ENCODE data around the gene ADAMTS1. TPM values are rescaled to one million over a fixed set of nuclear protein-coding genes. Genes with fewer than 3 reads are reported as not detected.

Gene ADAMTS1
- total RNA-seq, 1 experiment from 2014 or later, result 0.26 TPM

DNA sequence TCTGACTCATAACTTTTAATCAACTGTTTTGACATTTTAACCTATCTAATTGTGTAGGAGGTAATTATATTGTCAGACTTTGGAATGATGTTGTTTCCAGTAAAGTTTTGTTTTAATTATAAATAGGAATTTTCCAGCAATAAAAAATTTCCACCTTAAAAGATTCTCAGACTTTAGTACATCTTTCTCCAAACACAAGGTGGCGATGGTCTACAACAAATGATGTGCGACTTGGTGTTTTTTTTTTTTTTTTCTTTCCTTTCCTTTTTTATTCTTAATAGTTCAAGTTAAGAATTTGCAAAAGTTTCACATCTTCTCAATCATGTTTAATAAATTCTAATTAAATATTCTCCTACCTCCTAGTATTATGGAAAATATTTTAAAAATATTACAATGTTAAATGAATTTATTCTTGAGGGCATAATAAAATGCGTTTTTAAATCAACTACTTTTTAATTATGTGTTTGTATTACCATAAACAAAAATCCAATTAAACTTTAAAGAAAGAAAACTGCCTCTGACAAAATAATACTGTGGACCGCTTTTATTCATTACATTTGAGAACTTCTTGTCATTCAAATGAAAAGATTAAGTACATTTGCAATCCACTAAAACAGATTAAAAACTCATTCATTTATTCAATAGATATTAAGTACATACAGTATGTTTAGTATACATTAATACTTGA is 4.4 kb upstream of the ADAMTS1 start:
- Histone ChIP-seq H4K20me1 (ENCODE audit: insufficient read depth) (no peaks in the 10 kb centered on the region), H3K9me2 (ENCODE audit: insufficient read depth) (no peaks in the 10 kb centered on the region), H3F3A (ENCODE audit: insufficient read depth, low read depth) (no peaks in the 10 kb centered on the region), H2AFZ (no peak overlapping the region), H3K27ac (no peak overlapping the region), H3K4me2 (no peak overlapping the region), H3K9me3 (ENCODE audit: insufficient read depth, low read depth) (no peaks in the 10 kb centered on the region), H3K4me1 (replicated peaks; ENCODE audit: insufficient read depth) (no peaks in the 10 kb centered on the region), H3K36me3 (ENCODE audit: low read depth) (no peaks in the 10 kb centered on the region), H3K27me3 (ENCODE audit: insufficient read depth, low read depth) (0 out of 2 replicates have a peak, but pooled peaks cover 1% of the 10 kb centered on the region), H3K4me3 (no peak overlapping the region), H3K79me2 (ENCODE audit: low read depth) (no peaks in the 10 kb centered on the region)
- no peak for DNase-seq
- ChIA-PET POLR2A (ENCODE audit: unreplicated experiment) (no interaction called here), CTCF (no interaction called here)
- TF ChIP-seq EZH2 (IDR thresholded peaks at IDR 0.05; ENCODE audit: low read depth), result no peak
- TF ChIP-seq, protein P1, sequence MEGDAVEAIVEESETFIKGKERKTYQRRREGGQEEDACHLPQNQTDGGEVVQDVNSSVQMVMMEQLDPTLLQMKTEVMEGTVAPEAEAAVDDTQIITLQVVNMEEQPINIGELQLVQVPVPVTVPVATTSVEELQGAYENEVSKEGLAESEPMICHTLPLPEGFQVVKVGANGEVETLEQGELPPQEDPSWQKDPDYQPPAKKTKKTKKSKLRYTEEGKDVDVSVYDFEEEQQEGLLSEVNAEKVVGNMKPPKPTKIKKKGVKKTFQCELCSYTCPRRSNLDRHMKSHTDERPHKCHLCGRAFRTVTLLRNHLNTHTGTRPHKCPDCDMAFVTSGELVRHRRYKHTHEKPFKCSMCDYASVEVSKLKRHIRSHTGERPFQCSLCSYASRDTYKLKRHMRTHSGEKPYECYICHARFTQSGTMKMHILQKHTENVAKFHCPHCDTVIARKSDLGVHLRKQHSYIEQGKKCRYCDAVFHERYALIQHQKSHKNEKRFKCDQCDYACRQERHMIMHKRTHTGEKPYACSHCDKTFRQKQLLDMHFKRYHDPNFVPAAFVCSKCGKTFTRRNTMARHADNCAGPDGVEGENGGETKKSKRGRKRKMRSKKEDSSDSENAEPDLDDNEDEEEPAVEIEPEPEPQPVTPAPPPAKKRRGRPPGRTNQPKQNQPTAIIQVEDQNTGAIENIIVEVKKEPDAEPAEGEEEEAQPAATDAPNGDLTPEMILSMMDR (conservative IDR thresholded peaks at IDR 0.05), result peak; percentile 62
- intact Hi-C loops (cut with micrococcal nuclease; ENCODE audit: unreplicated experiment), result loop anchor here (1.0 to 2.0 kb wide), 4 partner anchors 715 to 1896 kb away; no protein-coding TSS in a partner anchor
- BruUV-seq (replicated peaks), result no TSS peak

DNA sequence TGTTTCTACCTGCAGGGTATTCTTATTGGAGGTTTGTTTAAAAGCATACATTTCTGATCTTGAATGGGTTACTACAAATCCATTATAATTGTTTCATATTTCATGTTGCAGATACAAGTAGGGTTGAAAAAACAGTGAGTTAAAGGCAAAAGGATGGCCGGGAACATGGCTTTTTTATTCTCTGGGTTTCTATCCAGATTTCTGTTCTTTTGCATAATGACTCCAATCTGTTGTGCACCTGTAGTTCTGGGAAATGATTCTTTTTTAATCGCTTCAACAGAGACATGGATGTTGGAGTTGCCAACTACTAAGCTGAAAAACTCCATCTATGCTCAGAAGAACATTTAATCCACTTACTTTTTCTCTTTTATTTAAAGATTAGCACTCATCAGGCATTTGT is 2.7 kb upstream of the ADAMTS1 start:
- Histone ChIP-seq H3K4me3 (no peak overlapping the region), H3K27me3 (ENCODE audit: insufficient read depth, low read depth) (no peaks in the 10 kb centered on the region), H3K9me3 (ENCODE audit: insufficient read depth, low read depth) (no peaks in the 10 kb centered on the region), H3K4me2 (no peak overlapping the region), H3K27ac (no peak overlapping the region), H3K79me2 (ENCODE audit: low read depth) (no peaks in the 10 kb centered on the region), H2AFZ (no peak overlapping the region), H3F3A (ENCODE audit: insufficient read depth, low read depth) (no peaks in the 10 kb centered on the region), H3K9me2 (ENCODE audit: insufficient read depth) (no peaks in the 10 kb centered on the region), H3K36me3 (ENCODE audit: low read depth) (no peaks in the 10 kb centered on the region), H3K4me1 (replicated peaks; ENCODE audit: insufficient read depth) (no peaks in the 10 kb centered on the region), H4K20me1 (ENCODE audit: insufficient read depth) (no peaks in the 10 kb centered on the region)
- ChIA-PET CTCF (no interaction called here), POLR2A (ENCODE audit: unreplicated experiment) (no interaction called here)
- no peak for DNase-seq
- BruUV-seq (replicated peaks), result no TSS peak
- no peak for TF ChIP-seq EZH2 (IDR thresholded peaks at IDR 0.05; ENCODE audit: low read depth)
- TF ChIP-seq, protein P1 (conservative IDR thresholded peaks at IDR 0.05), result no peak
- intact Hi-C loops (cut with micrococcal nuclease; ENCODE audit: unreplicated experiment), result loop anchor here (2.0 kb wide), 1 partner anchor 1239 kb away; no protein-coding TSS in a partner anchor

DNA sequence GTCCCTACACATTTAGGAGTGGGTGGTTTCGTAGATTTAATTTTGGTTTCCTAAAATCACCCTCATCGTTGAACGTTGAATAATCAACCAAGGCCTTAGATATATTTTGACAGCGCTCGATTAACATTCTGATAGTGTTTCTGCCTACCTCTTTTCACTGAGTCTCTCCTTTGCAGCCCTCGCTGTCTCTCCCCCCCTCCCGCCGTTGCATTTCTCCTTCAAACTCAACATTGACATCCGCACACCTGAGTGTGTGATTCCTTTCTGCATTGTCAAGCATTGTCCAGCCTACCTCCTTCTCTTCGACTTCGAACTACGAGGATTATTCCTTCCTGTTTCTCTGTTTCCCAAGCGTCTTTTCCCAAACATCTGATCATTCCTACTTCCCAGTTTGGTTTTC is 1.8 kb upstream of the ADAMTS1 start:
- no peak overlapping the region for H3K4me2 ChIP-seq
- no TSS peak for BruUV-seq (replicated peaks)
- CTCF ChIA-PET, result no interaction called here

More for the DNA sequence above, 1.8 kb upstream of the ADAMTS1 start:
- POLR2A ChIA-PET (ENCODE audit: unreplicated experiment), result no interaction called here
- intact Hi-C loops (cut with micrococcal nuclease; ENCODE audit: unreplicated experiment), result loop anchor here (2.0 kb wide), 1 partner anchor 1238 kb away; no protein-coding TSS in a partner anchor
- no peaks in the 10 kb centered on the region for H3K9me2 ChIP-seq (ENCODE audit: insufficient read depth)
- no peak overlapping the region for H2AFZ ChIP-seq
- H3K4me1 ChIP-seq (replicated peaks; ENCODE audit: insufficient read depth), result 0 out of 2 replicates have a peak, but pooled peaks cover 3% of the 10 kb centered on the region
- H3K27me3 ChIP-seq (ENCODE audit: insufficient read depth, low read depth), result no peaks in the 10 kb centered on the region
- H3K79me2 ChIP-seq (ENCODE audit: low read depth), result no peaks in the 10 kb centered on the region
- no peak for TF ChIP-seq EZH2 (IDR thresholded peaks at IDR 0.05; ENCODE audit: low read depth)
- TF ChIP-seq, protein P1 (conservative IDR thresholded peaks at IDR 0.05), result no peak
- no peaks in the 10 kb centered on the region for H4K20me1 ChIP-seq (ENCODE audit: insufficient read depth)
- H3F3A ChIP-seq (ENCODE audit: insufficient read depth, low read depth), result no peaks in the 10 kb centered on the region
- H3K9me3 ChIP-seq (ENCODE audit: insufficient read depth, low read depth), result no peaks in the 10 kb centered on the region
- DNase-seq, result no peak
- no peak overlapping the region for H3K27ac ChIP-seq
- H3K4me3 ChIP-seq, result no peak overlapping the region
- no peaks in the 10 kb centered on the region for H3K36me3 ChIP-seq (ENCODE audit: low read depth)

Measured in PC-9 (cell line).